PC-9 (cell line): ENCODE measurements around the gene MACC1. TPM values are rescaled to one million over a fixed set of nuclear protein-coding genes. Genes with fewer than 3 reads are reported as not detected.
A peak's percentile ranks its signal among the peaks of the same experiment; 100 is the strongest.

Source experiments
- BruUV-seq: library from RNA; stranded (reverse); fragments of 400-500 nt; replicated peaks from 2 replicates; lab custom pipeline; 2021; lab: Mats Ljungman, UMichigan
- CTCF ChIA-PET: fragments of 300-600 bp; sonication (Branson Sonifier 250); formaldehyde crosslinking; loops from one replicate; lab custom pipeline; 2022; ENCODE audit warnings: antibody characterized with exemption; lab: Charles Lee
- POLR2A ChIA-PET: fragments of 300-600 bp; sonication (Branson Sonifier 250); formaldehyde crosslinking; loops from one replicate; lab custom pipeline; 2022; ENCODE audit warnings: antibody characterized with exemption; ENCODE audit not compliant: unreplicated experiment; lab: Charles Lee
- DNase-seq, 2 experiments: peaks; one replicate each; pipeline versions ENCODE4 v3.0.0 to v3.0.0-alpha.2; 2015 to 2022; ENCODE audit warnings: mixed read lengths in 1 of 2
- H2AFZ ChIP-seq: fragments of 200-600 bp; sonication (generic); 2 replicates; pipeline ENCODE4 v1.8.1; 2017; ENCODE audit warnings: antibody characterized with exemption
- H3F3A ChIP-seq: fragments of 200-600 bp; sonication (generic); 2 replicates; pipeline ENCODE4 v1.8.1; 2017; ENCODE audit warnings: antibody characterized with exemption, mild to moderate bottlenecking, low read depth; ENCODE audit not compliant: insufficient read depth
- H3K27ac ChIP-seq: fragments of 200-600 bp; sonication (generic); 2 replicates; pipeline ENCODE4 v1.6.1; 2016; ENCODE audit warnings: mixed run types
- H3K27me3 ChIP-seq: fragments of 200-600 bp; sonication (generic); 2 replicates; pipeline ENCODE4 v1.6.1; 2016; ENCODE audit warnings: low read depth, mixed run types; ENCODE audit not compliant: insufficient read depth
- H3K36me3 ChIP-seq: fragments of 200-600 bp; sonication (generic); 2 replicates; pipeline ENCODE4 v1.6.1; 2016; ENCODE audit warnings: low read depth, mixed run types
- H3K4me1 ChIP-seq: fragments of 200-600 bp; sonication (generic); replicated peaks from 2 replicates; pipeline ENCODE4 v1.6.1; 2016; ENCODE audit warnings: mixed run types; ENCODE audit not compliant: insufficient read depth
- H3K4me2 ChIP-seq: fragments of 200-600 bp; sonication (generic); 2 replicates; pipeline ENCODE4 v1.6.1; 2017; ENCODE audit warnings: mixed run types
- H3K4me3 ChIP-seq: fragments of 200-600 bp; sonication (generic); 2 replicates; pipeline ENCODE4 v1.6.1; 2016; ENCODE audit warnings: mixed run types
- H3K79me2 ChIP-seq: fragments of 200-600 bp; sonication (generic); 2 replicates; pipeline ENCODE4 v1.6.1; 2017; ENCODE audit warnings: low read depth, mixed run types
- H3K9me2 ChIP-seq: fragments of 200-600 bp; sonication (generic); 2 replicates; pipeline ENCODE4 v1.8.1; 2017; ENCODE audit warnings: mild to moderate bottlenecking; ENCODE audit not compliant: insufficient read depth
- H3K9me3 ChIP-seq: fragments of 200-600 bp; sonication (generic); 2 replicates; pipeline ENCODE4 v1.8.1; 2016; ENCODE audit warnings: low read depth; ENCODE audit not compliant: insufficient read depth
- H4K20me1 ChIP-seq: fragments of 200-600 bp; sonication (generic); 2 replicates; pipeline ENCODE4 v1.8.1; 2017; ENCODE audit not compliant: insufficient read depth
- EZH2 ChIP-seq: fragments of 200-600 bp; sonication (generic); IDR thresholded peaks from 2 replicates; pipeline ENCODE4 v1.8.0; 2017; ENCODE audit warnings: antibody characterized with exemption, low read depth
- intact Hi-C: fragments of 100-400 bp; cut with micrococcal nuclease; formaldehyde crosslinking; loops from one replicate; pipeline ENCODE4 v1.10.0; 2022; ENCODE audit not compliant: unreplicated experiment
- total RNA-seq: library from RNA; stranded (reverse); gene quantifications from 2 replicates; pipeline ENCODE4 v1.2.3, GENCODE V29; 2021
- TF ChIP-seq, protein P1 (sequence below): fragments of 200-600 bp; sonication (generic); conservative IDR thresholded peaks from 2 replicates; pipeline ENCODE4 v1.6.1; 2017; ENCODE audit warnings: mixed run types, antibody characterized with exemption, mild to moderate bottlenecking, moderate library complexity

MACC1 gene
- total RNA-seq, 1 experiment from 2014 or later = 50.8 TPM

GRCh38 chr7:20233362-20233761, 16.2 kb upstream of the MACC1 start:
- H3K9me2 ChIP-seq = no peaks in the 10 kb centered on the region
- H3K4me2 ChIP-seq = no peak overlapping the region
- intact Hi-C loops = no loop called here
- CTCF ChIA-PET = no interaction called here
- no peak overlapping the region for H3K27ac ChIP-seq
- peaks cover 30% of the 10 kb centered on the region for H3K4me1 ChIP-seq
- no peak overlapping the region for H3K4me3 ChIP-seq
- H3K36me3 ChIP-seq = no peaks in the 10 kb centered on the region
- TF ChIP-seq, protein P1, sequence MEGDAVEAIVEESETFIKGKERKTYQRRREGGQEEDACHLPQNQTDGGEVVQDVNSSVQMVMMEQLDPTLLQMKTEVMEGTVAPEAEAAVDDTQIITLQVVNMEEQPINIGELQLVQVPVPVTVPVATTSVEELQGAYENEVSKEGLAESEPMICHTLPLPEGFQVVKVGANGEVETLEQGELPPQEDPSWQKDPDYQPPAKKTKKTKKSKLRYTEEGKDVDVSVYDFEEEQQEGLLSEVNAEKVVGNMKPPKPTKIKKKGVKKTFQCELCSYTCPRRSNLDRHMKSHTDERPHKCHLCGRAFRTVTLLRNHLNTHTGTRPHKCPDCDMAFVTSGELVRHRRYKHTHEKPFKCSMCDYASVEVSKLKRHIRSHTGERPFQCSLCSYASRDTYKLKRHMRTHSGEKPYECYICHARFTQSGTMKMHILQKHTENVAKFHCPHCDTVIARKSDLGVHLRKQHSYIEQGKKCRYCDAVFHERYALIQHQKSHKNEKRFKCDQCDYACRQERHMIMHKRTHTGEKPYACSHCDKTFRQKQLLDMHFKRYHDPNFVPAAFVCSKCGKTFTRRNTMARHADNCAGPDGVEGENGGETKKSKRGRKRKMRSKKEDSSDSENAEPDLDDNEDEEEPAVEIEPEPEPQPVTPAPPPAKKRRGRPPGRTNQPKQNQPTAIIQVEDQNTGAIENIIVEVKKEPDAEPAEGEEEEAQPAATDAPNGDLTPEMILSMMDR = no peak
- no peak for TF ChIP-seq EZH2
- H3F3A ChIP-seq = 0 out of 2 replicates have a peak, but pooled peaks cover 6% of the 10 kb centered on the region
- no peaks in the 10 kb centered on the region for H3K79me2 ChIP-seq
- H3K27me3 ChIP-seq = no peaks in the 10 kb centered on the region
- H2AFZ ChIP-seq = no peak overlapping the region
- H3K9me3 ChIP-seq = no peaks in the 10 kb centered on the region
- DNase-seq = no peak
- no peaks in the 10 kb centered on the region for H4K20me1 ChIP-seq
- POLR2A ChIA-PET = no interaction called here
- BruUV-seq = no TSS peak

DNA sequence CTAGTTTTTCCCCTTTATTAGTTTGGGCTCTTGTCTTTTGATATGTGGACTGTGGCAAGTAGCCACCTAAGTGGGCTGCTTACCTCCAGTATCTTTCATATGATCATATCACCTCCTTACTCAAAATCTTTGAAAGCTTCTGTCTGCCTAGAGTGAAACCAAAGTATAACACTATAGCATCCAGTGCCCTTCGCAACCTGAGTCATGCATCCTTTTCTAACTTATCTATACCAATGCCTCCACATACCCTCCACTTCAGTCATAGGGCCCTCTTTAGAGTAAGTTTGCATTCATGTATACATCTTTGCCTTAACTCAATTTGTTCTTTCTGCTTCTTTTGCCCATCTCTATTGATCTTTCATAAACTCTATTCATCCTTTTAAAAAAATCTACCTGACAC, 15.7 kb upstream of the MACC1 start:
- H3K27me3 ChIP-seq = no peaks in the 10 kb centered on the region
- H3K4me1 ChIP-seq = peaks cover 30% of the 10 kb centered on the region
- H3K36me3 ChIP-seq = no peaks in the 10 kb centered on the region
- H2AFZ ChIP-seq = no peak overlapping the region
- no peaks in the 10 kb centered on the region for H3K9me2 ChIP-seq
- H4K20me1 ChIP-seq = no peaks in the 10 kb centered on the region
- no peak overlapping the region for H3K4me2 ChIP-seq
- intact Hi-C loops = no loop called here
- ChIA-PET CTCF (no interaction called here), POLR2A (no interaction called here)
- BruUV-seq = no TSS peak
- no peaks in the 10 kb centered on the region for H3K9me3 ChIP-seq
- DNase-seq = no peak
- no peak overlapping the region for H3K27ac ChIP-seq
- TF ChIP-seq, protein P1 = no peak
- no peak for TF ChIP-seq EZH2
- 0 out of 2 replicates have a peak, but pooled peaks cover 6% of the 10 kb centered on the region for H3F3A ChIP-seq
- H3K79me2 ChIP-seq = no peaks in the 10 kb centered on the region
- no peak overlapping the region for H3K4me3 ChIP-seq

- peak in 1 of 2 experiments; percentile 77 for DNase-seq
- H3K4me1 ChIP-seq = peaks cover 11% of the 10 kb centered on the region
- POLR2A ChIA-PET = interaction anchor here (0.7 kb wide), 1 partner anchor 318 kb away, joined by 5 read pairs; no protein-coding TSS in a partner anchor
- no peaks in the 10 kb centered on the region for H3K9me3 ChIP-seq
- no peak overlapping the region for H3K4me2 ChIP-seq
- intact Hi-C loops = no loop called here
- H3K4me3 ChIP-seq = no peak overlapping the region
- CTCF ChIA-PET = no interaction called here
- H4K20me1 ChIP-seq = no peaks in the 10 kb centered on the region
- no TSS peak for BruUV-seq
- TF ChIP-seq, protein P1 = no peak
- TF ChIP-seq EZH2 = no peak
- H3K27me3 ChIP-seq = no peaks in the 10 kb centered on the region
- H3F3A ChIP-seq = no peaks in the 10 kb centered on the region
- no peaks in the 10 kb centered on the region for H3K9me2 ChIP-seq
- H3K79me2 ChIP-seq = no peaks in the 10 kb centered on the region
- H2AFZ ChIP-seq = no peak overlapping the region
- H3K27ac ChIP-seq = no peak overlapping the region
- no peaks in the 10 kb centered on the region for H3K36me3 ChIP-seq
Measured at GRCh38 chr7:20229646-20230500, 12.7 kb upstream of the MACC1 start.
